ENCODE measurements around the gene PIPOX.

PIPOX gene

GRCh38 chr17:29100296-29100695, 57.4 kb downstream of the PIPOX start:
- no peak for TF ChIP-seq SIN3A (IDR thresholded peaks at IDR 0.05; ENCODE audit: borderline replicate concordance, insufficient read depth, low read length)
- no peak for TF ChIP-seq TAF1 (IDR thresholded peaks at IDR 0.05; ENCODE audit: borderline replicate concordance, insufficient read depth, low read length)
- TF ChIP-seq FOXP2 (optimal IDR thresholded peaks at IDR 0.05; ENCODE audit: borderline replicate concordance, extremely low read depth, extremely low read length, insufficient read depth): no peak
- TF ChIP-seq POLR2AphosphoS5 (IDR thresholded peaks at IDR 0.05; ENCODE audit: low read depth, low read length): no peak
- no peak for TF ChIP-seq REST (IDR thresholded peaks at IDR 0.05; ENCODE audit: insufficient read depth in 1 of 2, low read depth in 2 of 2, low read length in 2 of 2)

GRCh38 chr17:29102046-29102445, 59.1 kb downstream of the PIPOX start:
- TF ChIP-seq POLR2AphosphoS5 (IDR thresholded peaks at IDR 0.05; ENCODE audit: low read depth, low read length): no peak
- TF ChIP-seq REST (IDR thresholded peaks at IDR 0.05; ENCODE audit: insufficient read depth in 1 of 2, low read depth in 2 of 2, low read length in 2 of 2): no peak
- TF ChIP-seq TAF1 (IDR thresholded peaks at IDR 0.05; ENCODE audit: borderline replicate concordance, insufficient read depth, low read length): no peak
- TF ChIP-seq FOXP2 (optimal IDR thresholded peaks at IDR 0.05; ENCODE audit: borderline replicate concordance, extremely low read depth, extremely low read length, insufficient read depth): no peak
- TF ChIP-seq SIN3A (IDR thresholded peaks at IDR 0.05; ENCODE audit: borderline replicate concordance, insufficient read depth, low read length): no peak

- TF ChIP-seq FOXP2 (optimal IDR thresholded peaks at IDR 0.05; ENCODE audit: borderline replicate concordance, extremely low read depth, extremely low read length, insufficient read depth): no peak
- no peak for TF ChIP-seq POLR2AphosphoS5 (IDR thresholded peaks at IDR 0.05; ENCODE audit: low read depth, low read length)
- no peak for TF ChIP-seq SIN3A (IDR thresholded peaks at IDR 0.05; ENCODE audit: borderline replicate concordance, insufficient read depth, low read length)
- TF ChIP-seq REST (IDR thresholded peaks at IDR 0.05; ENCODE audit: insufficient read depth in 1 of 2, low read depth in 2 of 2, low read length in 2 of 2): no peak
Measured at GRCh38 chr17:29102741-29103181, 59.8 kb downstream of the PIPOX start.

- TF ChIP-seq TAF1 (IDR thresholded peaks at IDR 0.05; ENCODE audit: borderline replicate concordance, insufficient read depth, low read length) (no peak), SIN3A (IDR thresholded peaks at IDR 0.05; ENCODE audit: borderline replicate concordance, insufficient read depth, low read length) (no peak), POLR2AphosphoS5 (IDR thresholded peaks at IDR 0.05; ENCODE audit: low read depth, low read length) (no peak), REST (IDR thresholded peaks at IDR 0.05; ENCODE audit: insufficient read depth in 1 of 2, low read depth in 2 of 2, low read length in 2 of 2) (no peak), FOXP2 (optimal IDR thresholded peaks at IDR 0.05; ENCODE audit: borderline replicate concordance, extremely low read depth, extremely low read length, insufficient read depth) (no peak)
Measured at GRCh38 chr17:29103341-29103740, 60.4 kb downstream of the PIPOX start.

Measured in PFSK-1 (cell line).